HG03025 (cell line): ENCODE measurements around the gene WDR46.

Experiments
- ATAC-seq: cut with Tn5 transposase; IDR thresholded peaks from one replicate; pipeline ENCODE4 v1.9.1; 2021; ENCODE audit warnings: mild to moderate bottlenecking, moderate library complexity; ENCODE audit not compliant: unreplicated experiment, low FRiP score

The WDR46 gene

DNA sequence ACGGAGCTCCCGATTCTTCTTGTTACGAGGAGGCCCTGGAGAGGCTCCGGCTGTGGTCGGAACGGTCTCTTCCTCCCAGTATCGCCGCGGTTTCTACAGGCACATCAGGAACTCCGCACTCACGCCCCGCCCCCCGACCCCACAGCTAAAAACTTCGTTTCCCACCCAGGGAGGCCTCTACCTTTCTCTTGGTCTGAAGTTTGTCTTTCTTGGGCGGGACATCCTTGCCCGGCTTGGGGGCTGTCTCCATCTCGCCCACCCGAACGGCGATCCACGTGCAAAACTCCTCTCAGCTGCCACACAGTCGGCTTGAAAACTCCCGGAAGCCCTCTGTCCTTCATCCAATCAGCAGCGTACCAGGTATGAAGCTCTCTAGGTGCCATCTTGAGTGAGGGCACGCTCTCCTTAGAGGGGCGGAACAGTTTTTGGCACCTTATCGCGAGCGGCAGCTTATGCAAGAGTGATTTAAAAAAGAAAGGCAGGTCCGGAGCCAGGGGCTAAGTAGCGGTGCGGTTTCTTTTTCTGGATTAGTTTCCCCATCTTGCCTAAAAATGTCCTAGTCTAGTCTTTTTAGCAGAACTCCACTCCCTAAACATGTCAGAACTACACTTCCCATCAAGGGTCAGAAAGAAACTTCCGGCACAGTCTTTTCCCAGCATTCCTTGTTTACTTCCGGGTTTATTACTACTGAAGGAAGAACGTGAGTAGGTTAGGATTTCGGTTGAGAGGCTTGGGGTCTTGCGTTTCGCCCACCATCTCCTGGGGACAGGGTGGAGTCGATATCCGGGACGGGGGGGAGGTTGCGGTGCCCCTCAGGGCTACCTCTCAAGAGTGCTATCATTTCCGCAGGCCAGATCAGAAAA lies at the start of gene WDR46, which contains the start of gene PFDN6:
WDR46 (minus strand) TSS at position 319 of the 863 bp plus-strand sequence; CDS start at position 250, 69 bp downstream.
PFDN6 (plus strand) TSS at position 681 of the 863 bp plus-strand sequence. CDS start 256 bp downstream, outside the sequence.
- ATAC-seq = peak; percentile 70

GRCh38 chr6:33336495-33336894 lies 47.5 kb upstream of the WDR46 start:
- no peak for ATAC-seq

DNA sequence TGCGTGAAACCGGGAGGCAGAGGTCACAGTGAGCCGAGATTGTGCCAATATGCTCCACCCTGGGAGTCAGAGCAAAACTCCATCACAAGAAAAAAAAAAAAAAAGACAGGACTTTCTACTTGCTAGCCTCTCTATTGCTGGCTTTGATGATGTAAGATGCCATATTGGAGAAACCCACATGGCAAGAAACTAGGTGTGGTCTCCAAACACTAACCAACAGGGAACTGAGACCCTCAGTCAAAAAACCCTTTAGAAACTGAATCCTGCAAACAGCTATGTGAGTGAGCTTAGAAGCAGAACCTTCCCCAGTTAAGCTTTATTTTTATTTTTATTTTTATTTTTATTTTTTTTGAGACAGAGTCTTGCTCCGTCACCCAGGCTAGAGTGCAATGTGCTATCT lies 46.9 kb upstream of the WDR46 start:
- ATAC-seq = no peak

DNA sequence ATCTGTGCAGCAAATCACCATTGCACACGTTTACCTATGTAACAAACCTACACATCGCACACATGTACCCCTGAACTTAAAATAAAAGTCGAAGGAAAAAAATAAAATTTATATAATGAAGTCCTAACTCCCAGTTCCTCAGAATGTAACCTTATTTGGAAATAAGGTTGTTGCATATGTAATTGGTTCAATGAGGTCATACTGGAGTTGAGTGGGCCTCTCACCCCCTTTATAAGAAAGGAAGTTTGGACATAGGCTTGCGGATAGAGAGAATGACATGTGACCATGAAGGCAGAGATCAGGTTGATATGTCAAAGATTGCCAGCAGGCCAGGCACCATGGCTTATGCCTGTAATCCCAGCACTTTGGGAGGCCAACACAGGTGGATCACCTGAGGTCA lies 44.6 kb upstream of the WDR46 start:
- no peak for ATAC-seq

- no peak for ATAC-seq
Measured at GRCh38 chr6:33330736-33331135, 41.7 kb upstream of the WDR46 start.

GRCh38 chr6:33329058-33329457 lies 40.0 kb upstream of the WDR46 start:
- ATAC-seq = no peak

DNA sequence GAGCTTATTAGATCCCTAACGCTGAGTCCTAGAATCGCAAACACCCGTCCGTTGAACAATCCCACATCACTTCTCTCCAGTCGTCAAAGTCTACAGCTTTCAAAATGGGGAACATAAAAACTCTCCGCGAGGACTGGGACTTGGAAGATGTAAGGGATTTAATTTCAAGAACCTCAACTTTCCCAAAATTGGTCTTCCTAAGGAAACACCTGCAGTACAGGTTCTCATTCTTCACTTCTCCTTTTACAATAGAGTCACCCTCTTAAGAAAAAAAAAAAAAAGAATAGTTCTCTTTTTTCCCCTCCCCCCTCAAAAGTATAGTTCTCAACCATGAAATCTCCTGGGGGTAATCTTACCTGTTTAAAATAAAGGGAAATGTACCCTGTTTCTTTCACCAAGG lies 35.1 kb upstream of the WDR46 start:
- no peak for ATAC-seq

- ATAC-seq = peak; percentile 7
Measured at GRCh38 chr6:33323623-33323948, 34.5 kb upstream of the WDR46 start.

- no peak for ATAC-seq
Measured at GRCh38 chr6:33321227-33321626, 32.2 kb upstream of the WDR46 start.

DNA sequence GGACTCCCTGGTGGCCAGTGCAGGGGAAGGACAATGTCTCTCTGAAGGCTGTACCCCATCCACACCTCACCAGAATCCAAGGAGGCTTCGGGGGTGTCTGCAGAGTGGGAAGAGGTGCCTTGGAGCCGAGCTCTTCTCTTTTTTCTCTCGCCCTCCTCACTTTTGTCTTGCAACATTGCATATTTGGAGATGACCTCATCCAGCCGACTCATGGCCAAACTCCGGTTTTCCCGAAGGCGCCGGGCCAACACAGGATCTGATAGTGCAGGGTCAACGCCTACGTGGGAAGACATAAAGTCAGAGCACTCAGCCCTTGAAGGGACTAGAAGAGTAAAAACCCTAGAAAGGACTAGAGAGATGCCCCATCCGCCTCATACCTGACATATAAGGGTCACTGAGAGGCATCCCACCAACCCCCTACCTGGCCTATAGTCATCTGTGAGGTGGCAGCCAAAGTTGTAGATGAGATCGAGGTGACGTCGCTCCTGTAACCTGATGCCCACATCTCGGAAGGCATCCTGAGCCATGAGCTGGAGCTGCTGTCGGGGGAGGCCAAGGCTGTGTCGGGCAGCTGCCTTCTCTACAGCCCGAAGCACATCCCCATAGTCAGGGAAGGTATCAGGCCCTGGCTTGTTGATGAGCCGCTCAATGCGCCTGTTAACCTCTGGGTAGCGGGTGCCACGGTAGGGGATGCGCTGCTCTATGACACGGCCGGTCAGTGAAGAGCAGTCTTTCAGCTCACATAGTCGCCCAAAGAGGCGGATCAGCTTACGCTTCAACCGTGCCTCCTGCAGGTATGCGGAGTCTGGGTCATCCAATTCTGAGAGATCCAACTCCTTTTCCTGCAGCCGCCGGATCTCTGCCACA lies 31.5 kb upstream of the WDR46 start:
- no peak for ATAC-seq

- ATAC-seq = no peak
Measured at GRCh38 chr6:33319939-33320314, 30.9 kb upstream of the WDR46 start.

- no peak for ATAC-seq
Measured at GRCh38 chr6:33318426-33319073, 29.5 kb upstream of the WDR46 start.

DNA sequence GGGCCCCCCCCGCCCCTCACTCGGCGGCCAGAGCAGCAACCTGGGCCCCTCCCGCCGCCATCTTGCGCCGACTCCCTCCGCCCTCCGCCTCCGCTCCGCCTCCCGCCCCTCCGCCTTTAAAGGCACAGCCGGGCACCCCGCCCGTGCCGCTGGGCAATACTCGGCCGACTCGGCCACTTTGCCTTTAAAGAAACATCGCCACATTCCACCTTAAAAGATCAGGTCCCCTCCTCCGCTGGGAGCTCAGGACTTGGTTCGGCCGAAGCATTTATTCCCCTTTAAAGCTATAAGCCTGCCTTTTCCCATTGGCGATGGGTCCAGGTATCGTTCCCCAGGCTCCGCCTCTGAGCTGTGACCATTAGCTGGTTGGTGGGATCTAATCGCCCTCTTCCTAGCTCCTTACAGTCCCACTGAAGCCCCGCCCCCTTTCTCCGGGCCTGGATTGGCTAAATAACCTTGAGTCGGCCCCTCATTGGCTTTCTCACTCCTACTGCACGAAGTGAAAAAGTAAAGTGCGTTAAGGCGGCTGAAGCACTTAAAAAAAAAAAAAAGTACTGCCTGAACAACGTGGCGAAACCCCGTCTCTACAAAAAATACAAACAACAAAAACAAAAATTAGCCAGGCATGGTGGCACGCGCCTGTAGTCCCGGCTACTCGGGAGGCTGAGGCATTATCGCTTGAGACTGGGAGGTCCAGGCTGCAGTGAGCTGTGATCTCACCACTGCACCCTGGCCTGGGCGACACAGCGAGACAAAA lies 28.8 kb upstream of the WDR46 start, which contains the start of gene ZBTB22:
ZBTB22 (minus strand) TSS at position 76 of the 757 bp plus-strand sequence. CDS start 828 bp downstream, outside the sequence.
- peak; percentile 47 for ATAC-seq

DNA sequence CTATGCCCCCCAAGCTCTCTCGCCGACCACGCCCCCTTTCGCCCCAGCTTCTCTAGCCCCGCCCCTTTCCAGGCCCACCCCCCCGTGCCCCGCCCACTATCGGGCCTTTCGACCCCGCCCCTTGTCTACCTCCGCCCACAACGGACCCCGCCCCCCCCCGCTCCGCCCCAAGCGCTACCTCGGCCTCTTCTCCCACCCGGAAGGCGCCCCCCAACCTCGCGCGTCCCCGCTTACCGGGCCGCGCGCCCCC lies 28.3 kb upstream of the WDR46 start:
- ATAC-seq = no peak

DNA sequence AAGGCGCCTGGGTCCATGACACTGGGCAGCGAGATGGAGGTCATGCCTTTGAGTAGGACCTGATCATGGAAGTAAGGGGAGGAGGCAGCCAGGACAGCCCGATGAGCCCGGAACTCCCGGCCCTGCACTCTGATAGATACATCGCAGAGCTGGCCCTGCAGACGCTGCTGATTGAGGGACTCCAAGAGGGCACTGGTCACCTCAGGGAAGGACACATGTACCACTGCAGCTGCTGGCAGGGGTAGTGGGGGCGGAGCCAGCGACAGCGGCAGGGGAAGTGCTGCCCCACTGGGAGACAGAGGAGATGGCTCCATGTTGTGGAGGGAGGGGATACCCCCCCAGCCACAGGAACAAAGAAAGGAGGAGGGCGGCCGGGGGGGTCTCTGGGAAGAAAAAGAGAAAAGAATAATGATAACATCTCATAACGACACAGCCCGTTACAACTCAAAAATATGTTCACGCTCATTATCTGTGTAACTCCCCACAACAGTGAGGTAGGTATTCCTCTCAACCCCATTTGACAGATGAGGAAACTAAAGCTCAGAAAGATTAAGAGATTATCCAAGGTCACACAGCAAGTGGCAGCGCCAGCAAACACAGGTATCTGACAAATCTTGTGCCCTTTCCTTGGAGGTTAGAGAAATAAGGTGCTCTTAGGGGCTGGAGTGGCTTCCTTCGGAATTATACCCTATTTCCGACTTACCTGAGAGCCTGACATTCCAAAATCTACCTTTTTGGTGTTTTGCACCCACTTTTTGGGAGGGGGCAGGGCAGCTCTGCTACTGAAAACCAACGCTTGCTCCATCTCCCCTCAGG lies 27.8 kb upstream of the WDR46 start:
- ATAC-seq = no peak

- ATAC-seq = no peak
Measured at GRCh38 chr6:33315793-33316602, 27.0 kb upstream of the WDR46 start.

DNA sequence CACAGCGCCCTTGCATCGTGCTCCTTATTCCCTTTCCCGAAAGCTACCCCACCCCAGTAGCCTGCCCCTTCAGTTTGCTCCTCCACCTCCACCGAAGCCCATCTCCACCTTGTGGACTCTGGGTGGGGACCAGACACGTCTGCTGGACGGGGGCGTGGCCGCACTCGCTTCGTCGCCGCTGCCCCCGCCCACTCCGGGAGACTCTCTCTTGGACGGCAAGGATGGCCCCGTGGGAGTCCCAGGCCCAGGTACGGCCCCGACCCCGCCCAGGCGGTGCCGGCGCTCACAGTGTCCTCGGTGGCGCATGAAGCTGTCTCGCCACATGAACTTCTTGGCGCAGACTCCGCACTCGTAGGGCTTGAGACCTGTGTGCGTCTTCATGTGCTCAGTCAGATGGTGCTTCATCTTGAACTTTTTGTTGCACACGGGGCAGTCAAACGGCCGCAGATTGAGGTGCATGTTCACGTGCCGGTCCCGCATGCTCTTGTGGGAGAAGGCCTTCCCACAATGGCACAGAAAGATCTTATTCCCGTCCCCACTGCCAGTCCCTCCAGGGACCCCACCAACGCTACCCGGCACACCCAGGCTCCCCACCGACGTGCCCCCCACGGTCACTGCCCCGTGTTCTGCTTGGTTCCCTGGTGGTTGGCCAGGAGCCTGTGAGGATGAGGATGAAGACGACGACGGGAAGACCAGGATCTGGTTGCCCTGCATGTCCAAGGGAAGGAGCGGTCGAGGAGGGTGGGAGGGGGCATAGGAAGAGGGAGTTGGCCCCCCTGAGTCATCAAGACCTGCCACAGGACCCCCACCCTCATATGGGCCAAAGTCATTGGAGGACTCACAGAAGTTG lies 26.1 kb upstream of the WDR46 start:
- ATAC-seq = no peak

DNA sequence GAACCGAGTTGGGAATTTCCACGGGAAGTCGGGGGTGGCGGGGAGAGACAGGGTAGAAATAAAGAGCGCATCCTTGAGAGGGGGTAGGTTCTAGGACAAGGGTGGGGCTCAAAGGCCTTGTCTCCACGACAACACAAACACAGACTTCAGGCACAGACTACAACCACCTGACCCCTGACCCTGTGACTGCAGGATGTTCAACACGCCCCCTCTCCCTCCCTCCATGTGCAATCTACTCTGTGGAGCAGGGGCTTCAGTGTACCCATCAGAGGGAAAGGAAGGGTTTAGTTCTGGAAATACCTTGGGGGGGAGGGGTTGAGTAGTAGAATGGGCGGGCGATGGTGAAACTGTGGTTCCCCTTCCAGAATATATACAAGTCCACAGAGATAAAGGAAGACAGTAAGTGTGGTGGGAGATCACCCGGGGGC lies 25.5 kb upstream of the WDR46 start:
- ATAC-seq = no peak
